ENCODE results near the gene KPNA3.

- TF ChIP-seq CTCF (conservative IDR thresholded peaks at IDR 0.05; ENCODE audit: low read depth, low read length), result no peak
- TF ChIP-seq EZH2 (IDR thresholded peaks at IDR 0.05; ENCODE audit: borderline replicate concordance, low read depth, low read length, poor library complexity, severe bottlenecking), result no peak
These were observed 44.0 kb upstream of the KPNA3 start for GRCh38 chr13:49836516-49836915.
